ENCODE measurements around the gene BAG5. TPM values are rescaled to one million over a fixed set of nuclear protein-coding genes. Genes with fewer than 3 reads are reported as not detected.

Gene BAG5
- total RNA-seq, 1 donor from 2014 or later = 32.3 TPM

GRCh38 chr14:103535891-103536565 lies 26.4 kb downstream of the BAG5 start:
- intact Hi-C loops (cut with micrococcal nuclease) = no loop called here

GRCh38 chr14:103535081-103535890 lies 27.2 kb downstream of the BAG5 start:
- intact Hi-C loops (cut with micrococcal nuclease) = no loop called here

- intact Hi-C loops (cut with micrococcal nuclease) = no loop called here
These were observed 27.8 kb downstream of the BAG5 start for GRCh38 chr14:103534576-103535061.

GRCh38 chr14:103533999-103534575 lies 28.4 kb downstream of the BAG5 start:
- intact Hi-C loops (cut with micrococcal nuclease) = no loop called here

GRCh38 chr14:103533137-103533998 lies 29.1 kb downstream of the BAG5 start:
- intact Hi-C loops (cut with micrococcal nuclease) = no loop called here

- intact Hi-C loops (cut with micrococcal nuclease) = no loop called here
These were observed 30.0 kb downstream of the BAG5 start for GRCh38 chr14:103532216-103533136.

- intact Hi-C loops (cut with micrococcal nuclease) = no loop called here
These were observed 30.8 kb downstream of the BAG5 start for GRCh38 chr14:103531421-103532215.

GRCh38 chr14:103530831-103531230 lies 31.6 kb downstream of the BAG5 start:
- intact Hi-C loops (cut with micrococcal nuclease) = no loop called here

- intact Hi-C loops (cut with micrococcal nuclease) = no loop called here
These were observed 32.1 kb downstream of the BAG5 start for GRCh38 chr14:103530390-103530789.

GRCh38 chr14:103529383-103530365 lies 32.8 kb downstream of the BAG5 start:
- intact Hi-C loops (cut with micrococcal nuclease) = loop anchor here (2.0 kb wide), 1 partner anchor 33 kb away; the partner anchor contains the start of genes BAG5 and COA8

- intact Hi-C loops (cut with micrococcal nuclease) = loop anchor here (2.0 kb wide), 1 partner anchor 34 kb away; the partner anchor contains the start of genes BAG5 and COA8
These were observed 33.7 kb downstream of the BAG5 start, which contains the start of gene TRMT61A for GRCh38 chr14:103528587-103529382. Gene TRMT61A, plus strand, starts transcription at chr14:103529196. Its CDS starts 783 bp downstream, at chr14:103529979.

- intact Hi-C loops (cut with micrococcal nuclease) = loop anchor here (2.0 kb wide), 1 partner anchor 35 kb away; the partner anchor contains the start of genes BAG5 and COA8
These were observed 34.3 kb downstream of the BAG5 start for GRCh38 chr14:103528146-103528586.

- intact Hi-C loops (cut with micrococcal nuclease) = loop anchor here (2.0 kb wide), 1 partner anchor 35 kb away; the partner anchor contains the start of genes BAG5 and COA8
These were observed 34.9 kb downstream of the BAG5 start for GRCh38 chr14:103527408-103528145.

- intact Hi-C loops (cut with micrococcal nuclease) = no loop called here
These were observed 35.6 kb downstream of the BAG5 start for GRCh38 chr14:103526914-103527248.

GRCh38 chr14:103526247-103526913 lies 36.1 kb downstream of the BAG5 start:
- intact Hi-C loops (cut with micrococcal nuclease) = no loop called here

Data from T-helper 2 cell treated with Interferon-gamma antibody and Interleukin-4, amounts not matched to agents 100 ng/mL and 5 ng/mL, for 36 hours (primary cell).